SU-DHL-6 (cell line): ENCODE results near the gene HYAL1.
A peak's percentile ranks its signal among the peaks of the same experiment; 100 is the strongest.

Experiments used
- H2AFZ ChIP-seq: fragments of 200-600 bp; sonication (generic); 2 replicates; pipeline ENCODE4 v1.6.1; 2014; ENCODE audit warnings: low read depth, mild to moderate bottlenecking, moderate library complexity, mixed read lengths, antibody characterized with exemption, low read length; ENCODE audit not compliant: severe bottlenecking
- H3F3A ChIP-seq: fragments of 200-600 bp; shearing (Covaris generic); 2 replicates; pipeline ENCODE4 v1.6.0; 2016; ENCODE audit warnings: antibody characterized with exemption, mild to moderate bottlenecking; ENCODE audit not compliant: insufficient read depth
- H3K27ac ChIP-seq: fragments of 200-600 bp; sonication (generic); 2 replicates; pipeline ENCODE4 v1.5.1; 2016; ENCODE audit warnings: low read depth, mild to moderate bottlenecking, low read length, moderate library complexity, mixed read lengths
- H3K27me3 ChIP-seq: fragments of 200-600 bp; sonication (generic), shearing (Covaris generic); 2 replicates; pipeline ENCODE4 v1.6.0; 2014; ENCODE audit warnings: mild to moderate bottlenecking, low read length
- H3K36me3 ChIP-seq: fragments of 200-600 bp; sonication (generic); 2 replicates; pipeline ENCODE4 v1.6.1; 2014; ENCODE audit warnings: mild to moderate bottlenecking, low read length, mixed read lengths
- H3K4me2 ChIP-seq: fragments of 300-600, 200-600 bp; shearing (Covaris generic), sonication (generic); 2 replicates; pipeline ENCODE4 v1.6.0; 2014; ENCODE audit warnings: low read length, low read depth, mild to moderate bottlenecking; ENCODE audit not compliant: poor library complexity, severe bottlenecking
- H3K4me3 ChIP-seq: fragments of 200-600 bp; sonication (generic); 2 replicates; pipeline ENCODE4 v1.5.1; 2014; ENCODE audit warnings: antibody characterized with exemption, low read length, mild to moderate bottlenecking, mixed read lengths; ENCODE audit not compliant: insufficient read depth, poor library complexity, severe bottlenecking
- H3K79me2 ChIP-seq: fragments of 200-600 bp; sonication (generic); 2 replicates; pipeline ENCODE4 v1.6.1; 2014; ENCODE audit warnings: mild to moderate bottlenecking, low read length, moderate library complexity; ENCODE audit not compliant: insufficient read depth
- H3K9ac ChIP-seq: fragments of 200-600 bp; sonication (generic); 2 replicates; pipeline ENCODE4 v1.7.0; 2014; ENCODE audit warnings: mild to moderate bottlenecking, low read length
- H3K9me2 ChIP-seq: fragments of 200-600 bp; sonication (generic); replicated peaks from 2 replicates; pipeline ENCODE4 v1.6.1; 2014; ENCODE audit warnings: low read length; ENCODE audit not compliant: insufficient read depth
- H3K9me3 ChIP-seq: fragments of 200-600 bp; sonication (generic); 2 replicates; pipeline ENCODE4 v1.6.1; 2014; ENCODE audit warnings: low read length, mixed read lengths; ENCODE audit not compliant: insufficient read depth
- H4K20me1 ChIP-seq: fragments of 200-600 bp; sonication (generic); 2 replicates; pipeline ENCODE4 v1.6.1; 2014; ENCODE audit warnings: low read depth, mild to moderate bottlenecking, antibody characterized with exemption, low read length, moderate library complexity, mixed read lengths
- CTCF ChIP-seq: fragments of 200-600 bp; sonication (generic); IDR thresholded peaks from one replicate; pipeline ENCODE4 v1.5.1; 2017; ENCODE audit warnings: antibody characterized with exemption, mild to moderate bottlenecking, low read length, moderate library complexity; ENCODE audit not compliant: insufficient read depth, poor library complexity, severe bottlenecking
- EZH2phosphoT487 ChIP-seq: fragments of 200-600 bp; sonication (generic), shearing (Covaris generic); conservative IDR thresholded peaks from 2 replicates; pipeline ENCODE4 v1.6.1; 2018; ENCODE audit warnings: mild to moderate bottlenecking, antibody characterized with exemption, low read length, moderate library complexity, mixed read lengths

The HYAL1 gene

GRCh38 chr3:50258029-50258680 lies 45.2 kb downstream of the HYAL1 start:
- H3K9me3 ChIP-seq, result no peaks in the 10 kb centered on the region
- H3K27me3 ChIP-seq, result no peaks in the 10 kb centered on the region
- no peak overlapping the region for H3K9ac ChIP-seq
- H3K4me3 ChIP-seq, result no peak overlapping the region
- H2AFZ ChIP-seq, result no peak overlapping the region
- no peaks in the 10 kb centered on the region for H3F3A ChIP-seq
- TF ChIP-seq EZH2phosphoT487 (no peak), CTCF (no peak)
- no peak overlapping the region for H3K4me2 ChIP-seq
- no peaks in the 10 kb centered on the region for H3K9me2 ChIP-seq
- H3K27ac ChIP-seq, result no peak overlapping the region
- no peaks in the 10 kb centered on the region for H3K79me2 ChIP-seq
- H3K36me3 ChIP-seq, result 0 out of 2 replicates have a peak, but pooled peaks cover 3% of the 10 kb centered on the region
- no peaks in the 10 kb centered on the region for H4K20me1 ChIP-seq

- H3K4me2 ChIP-seq, result no peak overlapping the region
- H3K4me3 ChIP-seq, result no peak overlapping the region
- H2AFZ ChIP-seq, result no peak overlapping the region
- no peaks in the 10 kb centered on the region for H3K9me2 ChIP-seq
- no peak overlapping the region for H3K27ac ChIP-seq
- H3K9me3 ChIP-seq, result no peaks in the 10 kb centered on the region
- no peaks in the 10 kb centered on the region for H4K20me1 ChIP-seq
- no peak overlapping the region for H3K9ac ChIP-seq
- 0 out of 2 replicates have a peak, but pooled peaks cover 3% of the 10 kb centered on the region for H3K36me3 ChIP-seq
- no peaks in the 10 kb centered on the region for H3K79me2 ChIP-seq
- no peaks in the 10 kb centered on the region for H3F3A ChIP-seq
- no peaks in the 10 kb centered on the region for H3K27me3 ChIP-seq
- peak; percentile 77 for TF ChIP-seq CTCF
- no peak for TF ChIP-seq EZH2phosphoT487
These were observed 46.1 kb downstream of the HYAL1 start for GRCh38 chr3:50256978-50257890.

- Histone ChIP-seq H3K4me3 (no peak overlapping the region), H4K20me1 (no peaks in the 10 kb centered on the region), H3K27me3 (no peaks in the 10 kb centered on the region), H3K27ac (no peak overlapping the region), H3K9me2 (no peaks in the 10 kb centered on the region), H3K9ac (no peak overlapping the region), H3K79me2 (peaks cover 7% of the 10 kb centered on the region; the same call in 1 of the 2 replicates), H3K4me2 (no peak overlapping the region), H3F3A (no peaks in the 10 kb centered on the region), H3K9me3 (no peaks in the 10 kb centered on the region), H3K36me3 (0 out of 2 replicates have a peak, but pooled peaks cover 3% of the 10 kb centered on the region), H2AFZ (no peak overlapping the region)
- TF ChIP-seq CTCF (no peak), EZH2phosphoT487 (no peak)
These were observed 48.1 kb downstream of the HYAL1 start for GRCh38 chr3:50255251-50255615.
